Fibroblast of lung (primary cell): ENCODE measurements around the gene JAGN1. TPM values are rescaled to one million over a fixed set of nuclear protein-coding genes. Genes with fewer than 3 reads are reported as not detected.

Experiments used
- DNase-seq, 2 donors: peaks; one replicate each; pipeline versions ENCODE4 v3.0.0 to v3.0.0-alpha.2; 2010; ENCODE audit warnings: low read depth in 2 of 2
- H2AFZ ChIP-seq: 2 replicates; pipeline ENCODE4 v1.5.1; 2012; ENCODE audit warnings: low read length, control low read depth, inconsistent platforms
- H3K27ac ChIP-seq: 2 replicates; pipeline ENCODE4 v1.5.1; 2011; ENCODE audit warnings: low read length, control low read depth; ENCODE audit not compliant: insufficient read depth
- H3K27me3 ChIP-seq: 2 replicates; pipeline ENCODE4 v1.5.1; 2011; ENCODE audit warnings: mild to moderate bottlenecking, low read length; ENCODE audit not compliant: control insufficient read depth, insufficient read depth
- H3K36me3 ChIP-seq: 2 replicates; pipeline ENCODE4 v1.5.1; 2011; ENCODE audit warnings: low read length; ENCODE audit not compliant: control insufficient read depth, insufficient read depth
- H3K4me1 ChIP-seq: 2 replicates; pipeline ENCODE4 v1.5.1; 2011; ENCODE audit warnings: low read length; ENCODE audit not compliant: control insufficient read depth, insufficient read depth; ENCODE audit errors: extremely low read depth
- H3K4me2 ChIP-seq: 2 replicates; pipeline ENCODE4 v1.5.1; 2011; ENCODE audit warnings: low read length, control low read depth; ENCODE audit not compliant: insufficient read depth; ENCODE audit errors: extremely low read depth
- H3K4me3 ChIP-seq, 4 experiments: fragments of 200-600 bp in 1 of 4; sonication (generic) in 1 of 4; replicated peaks in 1 of 4; 2 replicates each; pipeline ENCODE4 v1.5.1; 2011 to 2016; ENCODE audit warnings: low read length in 4 of 4, low read depth in 3 of 4, mild to moderate bottlenecking in 3 of 4, control low read depth in 2 of 4, inconsistent platforms in 1 of 4, mixed read lengths in 1 of 4; ENCODE audit not compliant: insufficient read depth in 1 of 4; ENCODE audit errors: control extremely low read depth in 1 of 4
- H3K79me2 ChIP-seq: 2 replicates; pipeline ENCODE4 v1.5.1; 2012; ENCODE audit warnings: mild to moderate bottlenecking, low read length, inconsistent platforms; ENCODE audit not compliant: control insufficient read depth, insufficient read depth
- H3K9ac ChIP-seq: 2 replicates; pipeline ENCODE4 v1.5.1; 2011; ENCODE audit warnings: mild to moderate bottlenecking, low read length, control low read depth; ENCODE audit not compliant: insufficient read depth
- H3K9me3 ChIP-seq: 2 replicates; pipeline ENCODE4 v1.5.1; 2012; ENCODE audit warnings: low read depth, low read length; ENCODE audit not compliant: control insufficient read depth, insufficient read depth
- H4K20me1 ChIP-seq: 2 replicates; pipeline ENCODE4 v1.5.1; 2011; ENCODE audit warnings: low read length; ENCODE audit not compliant: control insufficient read depth, insufficient read depth; ENCODE audit errors: extremely low read depth
- CTCF ChIP-seq, 2 donors: IDR thresholded peaks in 1 of 2; conservative IDR thresholded peaks in 1 of 2; 1 replicate in 1 of 2; 2 replicates in 1 of 2; pipeline ENCODE4 v1.5.1; 2011 to 2012; ENCODE audit warnings: low read length in 2 of 2, control low read depth in 1 of 2, inconsistent platforms in 1 of 2, low read depth in 1 of 2, mild to moderate bottlenecking in 1 of 2
- EZH2 ChIP-seq: IDR thresholded peaks from 2 replicates; pipeline ENCODE4 v1.5.1; 2012; ENCODE audit warnings: low read length, control low read depth, mild to moderate bottlenecking; ENCODE audit errors: missing control alignments
- polyA plus RNA-seq, 2 donors: library from polyadenylated mRNA; depleted of rRNA in 1 of 2; stranded (reverse) in 1 of 2; unstranded in 1 of 2; fragments of >200 nt; gene quantifications; 2 replicates each; pipeline ENCODE4 v1.2.1, GENCODE V29; 2011 to 2012; ENCODE audit warnings: missing spikeins in 1 of 2
- total RNA-seq: library from RNA; depleted of rRNA; stranded (reverse); fragments of >200 nt; gene quantifications from 2 replicates; pipeline ENCODE4 v1.2.1, GENCODE V29; 2014

Gene JAGN1
- total and polyA plus RNA-seq, 2 donors (not counting 1 experiment from before 2014, with no cell fraction given) = 30.6 to 36.6 TPM

GRCh38 chr3:9913601-9914000 is 23.2 kb downstream of the JAGN1 start:
- Histone ChIP-seq H3K27ac (no peak overlapping the region), H3K4me3 (no peak overlapping the region), H3K9ac (no peak overlapping the region), H3K27me3 (no peaks in the 10 kb centered on the region), H4K20me1 (no peaks in the 10 kb centered on the region), H3K4me1 (peaks cover 13% of the 10 kb centered on the region), H3K9me3 (no peaks in the 10 kb centered on the region), H3K79me2 (peaks cover 4% of the 10 kb centered on the region), H2AFZ (no peak overlapping the region), H3K4me2 (no peak overlapping the region), H3K36me3 (peaks cover 2% of the 10 kb centered on the region)
- TF ChIP-seq EZH2 (no peak), CTCF (conservative IDR thresholded peaks at IDR 0.05 in 1 of 2, IDR thresholded peaks at IDR 0.05 in 1 of 2; ENCODE audit: low read depth in 1 of 2, low read length in 2 of 2) (no peak)
- DNase-seq = no peak

- Histone ChIP-seq H3K79me2 (peaks cover 4% of the 10 kb centered on the region), H3K36me3 (peaks cover 2% of the 10 kb centered on the region), H3K4me1 (peaks cover 13% of the 10 kb centered on the region), H3K4me3 (no peak overlapping the region), H3K27ac (no peak overlapping the region), H3K9ac (no peak overlapping the region), H4K20me1 (no peaks in the 10 kb centered on the region), H3K4me2 (no peak overlapping the region), H3K27me3 (no peaks in the 10 kb centered on the region), H3K9me3 (no peaks in the 10 kb centered on the region), H2AFZ (no peak overlapping the region)
- no peak for DNase-seq
- no peak for TF ChIP-seq CTCF (conservative IDR thresholded peaks at IDR 0.05 in 1 of 2, IDR thresholded peaks at IDR 0.05 in 1 of 2; ENCODE audit: low read depth in 1 of 2, low read length in 2 of 2)
- TF ChIP-seq EZH2 = no peak
These were observed 23.6 kb downstream of the JAGN1 start for GRCh38 chr3:9914011-9914410.

- H3K4me3 ChIP-seq = peak overlapping the region in 1 of 4 experiments; percentile 56
- H3K27me3 ChIP-seq = no peaks in the 10 kb centered on the region
- peaks cover 13% of the 10 kb centered on the region for H3K4me1 ChIP-seq
- peaks cover 2% of the 10 kb centered on the region for H3K36me3 ChIP-seq
- H3K79me2 ChIP-seq = peaks cover 4% of the 10 kb centered on the region
- no peaks in the 10 kb centered on the region for H3K9me3 ChIP-seq
- no peak overlapping the region for H2AFZ ChIP-seq
- H3K27ac ChIP-seq = peak overlapping the region; percentile 68
- H3K9ac ChIP-seq = no peak overlapping the region
- peak overlapping the region; percentile 32 for H3K4me2 ChIP-seq
- DNase-seq = no peak
- H4K20me1 ChIP-seq = no peaks in the 10 kb centered on the region
- TF ChIP-seq EZH2 = no peak
- no peak for TF ChIP-seq CTCF (conservative IDR thresholded peaks at IDR 0.05 in 1 of 2, IDR thresholded peaks at IDR 0.05 in 1 of 2; ENCODE audit: low read depth in 1 of 2, low read length in 2 of 2)
These were observed 24.3 kb downstream of the JAGN1 start for GRCh38 chr3:9914559-9915253.
